NCI-H345 (cell line): Measurements from ENCODE around the gene CD244.

ENCODE experiments used
- DNase-seq: peaks from one replicate; lab custom pipeline; 2025; lab: John Stamatoyannopoulos, UW

The CD244 gene

DNA sequence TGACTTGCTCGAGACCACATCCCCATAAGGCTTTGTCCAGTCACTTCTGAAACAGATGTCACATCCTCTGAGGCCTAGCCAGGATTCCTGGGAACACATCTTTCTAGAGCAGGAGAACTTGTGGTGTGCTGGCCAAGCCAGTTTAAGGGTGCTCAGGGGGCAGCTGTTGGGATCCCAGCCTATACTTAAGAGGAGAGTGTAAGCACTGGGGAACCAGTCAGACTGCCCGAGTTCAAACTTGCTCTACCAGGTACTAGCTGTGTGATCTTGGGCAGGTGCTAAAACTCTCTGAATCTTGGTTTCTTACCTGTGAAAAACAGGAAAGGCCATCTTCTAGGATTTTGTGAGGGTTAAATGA lies 82.3 kb downstream of the CD244 start:
- DNase-seq = no peak
